ENCODE measurements around the gene PNPLA7.

DNA sequence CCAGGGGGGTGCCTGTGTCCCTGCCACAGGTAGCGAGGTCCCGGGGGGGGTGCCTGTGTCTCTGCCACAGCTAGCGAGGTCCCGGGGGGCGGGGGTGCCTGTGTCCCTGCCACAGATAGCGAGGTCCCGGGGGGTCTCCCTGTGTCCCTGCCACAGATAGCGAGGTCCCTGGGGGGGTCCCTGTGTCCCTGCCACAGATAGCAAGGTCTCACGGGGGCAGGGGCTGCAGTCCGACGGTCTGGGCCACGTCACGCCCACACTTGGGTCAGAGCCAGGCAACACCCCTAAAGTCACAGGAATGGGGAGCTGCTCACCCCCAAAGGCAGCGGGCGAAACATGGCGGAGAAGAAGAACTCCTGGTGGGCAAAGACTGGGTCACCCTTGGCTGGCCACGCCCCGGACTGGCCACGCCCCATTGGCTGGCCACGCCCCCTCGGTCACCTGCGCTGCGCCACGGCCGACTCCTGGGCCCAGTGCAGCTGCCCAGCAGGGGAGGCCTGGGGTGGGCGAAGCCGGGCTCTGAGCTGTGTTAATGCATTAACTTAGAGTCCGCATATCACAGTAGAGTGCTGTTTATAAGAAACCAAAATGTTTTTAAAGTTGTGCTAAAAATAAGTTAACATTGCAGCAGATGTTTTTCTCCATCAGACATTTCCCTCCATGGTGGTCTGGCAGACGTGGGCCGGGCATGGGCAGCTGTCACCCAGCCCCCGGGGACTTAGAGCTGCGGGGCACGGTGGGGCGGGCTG, 120.1 kb downstream of the PNPLA7 start:
- TF ChIP-seq, protein P1, sequence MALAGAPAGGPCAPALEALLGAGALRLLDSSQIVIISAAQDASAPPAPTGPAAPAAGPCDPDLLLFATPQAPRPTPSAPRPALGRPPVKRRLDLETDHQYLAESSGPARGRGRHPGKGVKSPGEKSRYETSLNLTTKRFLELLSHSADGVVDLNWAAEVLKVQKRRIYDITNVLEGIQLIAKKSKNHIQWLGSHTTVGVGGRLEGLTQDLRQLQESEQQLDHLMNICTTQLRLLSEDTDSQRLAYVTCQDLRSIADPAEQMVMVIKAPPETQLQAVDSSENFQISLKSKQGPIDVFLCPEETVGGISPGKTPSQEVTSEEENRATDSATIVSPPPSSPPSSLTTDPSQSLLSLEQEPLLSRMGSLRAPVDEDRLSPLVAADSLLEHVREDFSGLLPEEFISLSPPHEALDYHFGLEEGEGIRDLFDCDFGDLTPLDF (CRISPR knock-in tag; IDR thresholded peaks at IDR 0.05), result no peak
- TF ChIP-seq GABPB1 (CRISPR knock-in tag; IDR thresholded peaks at IDR 0.05) (no peak), ZNF671 (CRISPR knock-in tag; IDR thresholded peaks at IDR 0.05) (no peak), ZNF416 (CRISPR knock-in tag; IDR thresholded peaks at IDR 0.05) (no peak), IRF2 (CRISPR knock-in tag; IDR thresholded peaks at IDR 0.05; ENCODE audit: borderline replicate concordance, low read depth) (no peak), OVOL2 (CRISPR knock-in tag; IDR thresholded peaks at IDR 0.05; ENCODE audit: borderline replicate concordance) (no peak)
- TF ChIP-seq, protein P2, sequence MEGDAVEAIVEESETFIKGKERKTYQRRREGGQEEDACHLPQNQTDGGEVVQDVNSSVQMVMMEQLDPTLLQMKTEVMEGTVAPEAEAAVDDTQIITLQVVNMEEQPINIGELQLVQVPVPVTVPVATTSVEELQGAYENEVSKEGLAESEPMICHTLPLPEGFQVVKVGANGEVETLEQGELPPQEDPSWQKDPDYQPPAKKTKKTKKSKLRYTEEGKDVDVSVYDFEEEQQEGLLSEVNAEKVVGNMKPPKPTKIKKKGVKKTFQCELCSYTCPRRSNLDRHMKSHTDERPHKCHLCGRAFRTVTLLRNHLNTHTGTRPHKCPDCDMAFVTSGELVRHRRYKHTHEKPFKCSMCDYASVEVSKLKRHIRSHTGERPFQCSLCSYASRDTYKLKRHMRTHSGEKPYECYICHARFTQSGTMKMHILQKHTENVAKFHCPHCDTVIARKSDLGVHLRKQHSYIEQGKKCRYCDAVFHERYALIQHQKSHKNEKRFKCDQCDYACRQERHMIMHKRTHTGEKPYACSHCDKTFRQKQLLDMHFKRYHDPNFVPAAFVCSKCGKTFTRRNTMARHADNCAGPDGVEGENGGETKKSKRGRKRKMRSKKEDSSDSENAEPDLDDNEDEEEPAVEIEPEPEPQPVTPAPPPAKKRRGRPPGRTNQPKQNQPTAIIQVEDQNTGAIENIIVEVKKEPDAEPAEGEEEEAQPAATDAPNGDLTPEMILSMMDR (IDR thresholded peaks at IDR 0.05), result no peak
- TF ChIP-seq, protein P3, sequence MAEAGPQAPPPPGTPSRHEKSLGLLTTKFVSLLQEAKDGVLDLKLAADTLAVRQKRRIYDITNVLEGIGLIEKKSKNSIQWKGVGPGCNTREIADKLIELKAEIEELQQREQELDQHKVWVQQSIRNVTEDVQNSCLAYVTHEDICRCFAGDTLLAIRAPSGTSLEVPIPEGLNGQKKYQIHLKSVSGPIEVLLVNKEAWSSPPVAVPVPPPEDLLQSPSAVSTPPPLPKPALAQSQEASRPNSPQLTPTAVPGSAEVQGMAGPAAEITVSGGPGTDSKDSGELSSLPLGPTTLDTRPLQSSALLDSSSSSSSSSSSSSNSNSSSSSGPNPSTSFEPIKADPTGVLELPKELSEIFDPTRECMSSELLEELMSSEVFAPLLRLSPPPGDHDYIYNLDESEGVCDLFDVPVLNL (CRISPR knock-in tag; IDR thresholded peaks at IDR 0.05; ENCODE audit: borderline replicate concordance, low read depth), result no peak
- TF ChIP-seq, protein P4, sequence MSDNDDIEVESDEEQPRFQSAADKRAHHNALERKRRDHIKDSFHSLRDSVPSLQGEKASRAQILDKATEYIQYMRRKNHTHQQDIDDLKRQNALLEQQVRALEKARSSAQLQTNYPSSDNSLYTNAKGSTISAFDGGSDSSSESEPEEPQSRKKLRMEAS (CRISPR knock-in tag; IDR thresholded peaks at IDR 0.05), result no peak
- TF ChIP-seq, protein P5, sequence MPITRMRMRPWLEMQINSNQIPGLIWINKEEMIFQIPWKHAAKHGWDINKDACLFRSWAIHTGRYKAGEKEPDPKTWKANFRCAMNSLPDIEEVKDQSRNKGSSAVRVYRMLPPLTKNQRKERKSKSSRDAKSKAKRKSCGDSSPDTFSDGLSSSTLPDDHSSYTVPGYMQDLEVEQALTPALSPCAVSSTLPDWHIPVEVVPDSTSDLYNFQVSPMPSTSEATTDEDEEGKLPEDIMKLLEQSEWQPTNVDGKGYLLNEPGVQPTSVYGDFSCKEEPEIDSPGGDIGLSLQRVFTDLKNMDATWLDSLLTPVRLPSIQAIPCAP (CRISPR knock-in tag; IDR thresholded peaks at IDR 0.05), result no peak
- TF ChIP-seq, protein P6, sequence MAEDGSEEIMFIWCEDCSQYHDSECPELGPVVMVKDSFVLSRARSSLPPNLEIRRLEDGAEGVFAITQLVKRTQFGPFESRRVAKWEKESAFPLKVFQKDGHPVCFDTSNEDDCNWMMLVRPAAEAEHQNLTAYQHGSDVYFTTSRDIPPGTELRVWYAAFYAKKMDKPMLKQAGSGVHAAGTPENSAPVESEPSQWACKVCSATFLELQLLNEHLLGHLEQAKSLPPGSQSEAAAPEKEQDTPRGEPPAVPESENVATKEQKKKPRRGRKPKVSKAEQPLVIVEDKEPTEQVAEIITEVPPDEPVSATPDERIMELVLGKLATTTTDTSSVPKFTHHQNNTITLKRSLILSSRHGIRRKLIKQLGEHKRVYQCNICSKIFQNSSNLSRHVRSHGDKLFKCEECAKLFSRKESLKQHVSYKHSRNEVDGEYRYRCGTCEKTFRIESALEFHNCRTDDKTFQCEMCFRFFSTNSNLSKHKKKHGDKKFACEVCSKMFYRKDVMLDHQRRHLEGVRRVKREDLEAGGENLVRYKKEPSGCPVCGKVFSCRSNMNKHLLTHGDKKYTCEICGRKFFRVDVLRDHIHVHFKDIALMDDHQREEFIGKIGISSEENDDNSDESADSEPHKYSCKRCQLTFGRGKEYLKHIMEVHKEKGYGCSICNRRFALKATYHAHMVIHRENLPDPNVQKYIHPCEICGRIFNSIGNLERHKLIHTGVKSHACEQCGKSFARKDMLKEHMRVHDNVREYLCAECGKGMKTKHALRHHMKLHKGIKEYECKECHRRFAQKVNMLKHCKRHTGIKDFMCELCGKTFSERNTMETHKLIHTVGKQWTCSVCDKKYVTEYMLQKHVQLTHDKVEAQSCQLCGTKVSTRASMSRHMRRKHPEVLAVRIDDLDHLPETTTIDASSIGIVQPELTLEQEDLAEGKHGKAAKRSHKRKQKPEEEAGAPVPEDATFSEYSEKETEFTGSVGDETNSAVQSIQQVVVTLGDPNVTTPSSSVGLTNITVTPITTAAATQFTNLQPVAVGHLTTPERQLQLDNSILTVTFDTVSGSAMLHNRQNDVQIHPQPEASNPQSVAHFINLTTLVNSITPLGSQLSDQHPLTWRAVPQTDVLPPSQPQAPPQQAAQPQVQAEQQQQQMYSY (CRISPR knock-in tag; IDR thresholded peaks at IDR 0.05), result no peak
- TF ChIP-seq, protein P7, sequence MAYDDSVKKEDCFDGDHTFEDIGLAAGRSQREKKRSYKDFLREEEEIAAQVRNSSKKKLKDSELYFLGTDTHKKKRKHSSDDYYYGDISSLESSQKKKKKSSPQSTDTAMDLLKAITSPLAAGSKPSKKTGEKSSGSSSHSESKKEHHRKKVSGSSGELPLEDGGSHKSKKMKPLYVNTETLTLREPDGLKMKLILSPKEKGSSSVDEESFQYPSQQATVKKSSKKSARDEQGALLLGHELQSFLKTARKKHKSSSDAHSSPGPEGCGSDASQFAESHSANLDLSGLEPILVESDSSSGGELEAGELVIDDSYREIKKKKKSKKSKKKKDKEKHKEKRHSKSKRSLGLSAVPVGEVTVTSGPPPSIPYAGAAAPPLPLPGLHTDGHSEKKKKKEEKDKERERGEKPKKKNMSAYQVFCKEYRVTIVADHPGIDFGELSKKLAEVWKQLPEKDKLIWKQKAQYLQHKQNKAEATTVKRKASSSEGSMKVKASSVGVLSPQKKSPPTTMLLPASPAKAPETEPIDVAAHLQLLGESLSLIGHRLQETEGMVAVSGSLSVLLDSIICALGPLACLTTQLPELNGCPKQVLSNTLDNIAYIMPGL (CRISPR knock-in tag; IDR thresholded peaks at IDR 0.05), result no peak
- TF ChIP-seq, protein P8, sequence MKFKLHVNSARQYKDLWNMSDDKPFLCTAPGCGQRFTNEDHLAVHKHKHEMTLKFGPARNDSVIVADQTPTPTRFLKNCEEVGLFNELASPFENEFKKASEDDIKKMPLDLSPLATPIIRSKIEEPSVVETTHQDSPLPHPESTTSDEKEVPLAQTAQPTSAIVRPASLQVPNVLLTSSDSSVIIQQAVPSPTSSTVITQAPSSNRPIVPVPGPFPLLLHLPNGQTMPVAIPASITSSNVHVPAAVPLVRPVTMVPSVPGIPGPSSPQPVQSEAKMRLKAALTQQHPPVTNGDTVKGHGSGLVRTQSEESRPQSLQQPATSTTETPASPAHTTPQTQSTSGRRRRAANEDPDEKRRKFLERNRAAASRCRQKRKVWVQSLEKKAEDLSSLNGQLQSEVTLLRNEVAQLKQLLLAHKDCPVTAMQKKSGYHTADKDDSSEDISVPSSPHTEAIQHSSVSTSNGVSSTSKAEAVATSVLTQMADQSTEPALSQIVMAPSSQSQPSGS (CRISPR knock-in tag; IDR thresholded peaks at IDR 0.05; ENCODE audit: borderline replicate concordance, low read depth), result no peak
- TF ChIP-seq, protein P9, sequence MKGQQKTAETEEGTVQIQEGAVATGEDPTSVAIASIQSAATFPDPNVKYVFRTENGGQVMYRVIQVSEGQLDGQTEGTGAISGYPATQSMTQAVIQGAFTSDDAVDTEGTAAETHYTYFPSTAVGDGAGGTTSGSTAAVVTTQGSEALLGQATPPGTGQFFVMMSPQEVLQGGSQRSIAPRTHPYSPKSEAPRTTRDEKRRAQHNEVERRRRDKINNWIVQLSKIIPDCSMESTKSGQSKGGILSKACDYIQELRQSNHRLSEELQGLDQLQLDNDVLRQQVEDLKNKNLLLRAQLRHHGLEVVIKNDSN (CRISPR knock-in tag; IDR thresholded peaks at IDR 0.05), result no peak
